Sigmoid colon (tissue), 4 donors: ENCODE measurements around the gene ASB8.

Experiments
- CTCF ChIP-seq, 4 experiments: fragments of 450-650 bp in 3 of 4; fragments of 200-600 bp in 1 of 4; IDR thresholded peaks; one replicate each; pipeline ENCODE4 v1.5.1; 2016 to 2019; ENCODE audit warnings: antibody characterized with exemption in 4 of 4, mild to moderate bottlenecking in 3 of 4, moderate library complexity in 2 of 4
- POLR2A ChIP-seq, 2 donors: fragments of 450-650 bp; IDR thresholded peaks; one replicate each; pipeline ENCODE4 v1.6.1; 2016; ENCODE audit warnings: antibody characterized with exemption in 2 of 2, mild to moderate bottlenecking in 2 of 2, moderate library complexity in 2 of 2
- POLR2AphosphoS5 ChIP-seq, 4 donors: sonication (generic); formaldehyde crosslinking; IDR thresholded peaks; one replicate each; pipeline ENCODE4 v1.6.1; 2017; ENCODE audit warnings: antibody characterized with exemption in 4 of 4

GRCh38 chr12:48109424-48109823 lies 47.9 kb downstream of the ASB8 start:
- TF ChIP-seq CTCF (IDR thresholded peaks at IDR 0.05): no peak
- TF ChIP-seq POLR2AphosphoS5 (IDR thresholded peaks at IDR 0.05): no peak
- TF ChIP-seq POLR2A (IDR thresholded peaks at IDR 0.05): no peak
